Skeletal muscle cell (primary cell): Measurements from ENCODE around the gene FAM90A26.
"Not testable (repeated sequence)": the region's sequence is repeated elsewhere in the genome, so short reads cannot be mapped to it uniquely, and the experiment has no call there.

Experiments
- DNase-seq: peaks from one replicate; pipeline ENCODE4 v3.0.0-alpha.2; 2010; ENCODE audit warnings: low read depth
- H3K4me3 ChIP-seq: 2 replicates; pipeline ENCODE4 v1.5.1; 2011; ENCODE audit warnings: low read depth, mild to moderate bottlenecking, control low read depth, low read length, moderate library complexity

FAM90A26 gene, protein sequence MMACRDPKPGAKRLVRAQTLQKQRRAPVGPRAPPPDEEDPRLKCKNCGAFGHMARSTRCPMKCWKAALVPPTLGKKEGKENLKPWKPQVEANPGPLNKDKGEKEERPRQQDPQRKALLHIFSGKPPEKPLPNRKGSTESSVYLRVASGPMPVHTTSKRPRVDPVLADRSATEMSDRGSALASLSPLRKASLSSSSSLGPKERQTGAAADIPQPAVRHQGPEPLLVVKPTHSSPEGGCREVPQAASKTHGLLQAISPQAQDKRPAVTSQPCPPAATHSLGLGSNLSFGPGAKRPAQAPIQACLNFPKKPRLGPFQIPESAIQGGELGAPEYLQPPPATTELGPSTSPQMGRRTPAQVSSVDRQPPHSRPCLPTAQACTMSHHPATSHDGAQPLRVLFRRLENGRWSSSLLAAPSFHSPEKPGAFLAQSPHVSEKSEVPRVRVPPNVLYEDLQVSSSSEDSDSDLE

DNA sequence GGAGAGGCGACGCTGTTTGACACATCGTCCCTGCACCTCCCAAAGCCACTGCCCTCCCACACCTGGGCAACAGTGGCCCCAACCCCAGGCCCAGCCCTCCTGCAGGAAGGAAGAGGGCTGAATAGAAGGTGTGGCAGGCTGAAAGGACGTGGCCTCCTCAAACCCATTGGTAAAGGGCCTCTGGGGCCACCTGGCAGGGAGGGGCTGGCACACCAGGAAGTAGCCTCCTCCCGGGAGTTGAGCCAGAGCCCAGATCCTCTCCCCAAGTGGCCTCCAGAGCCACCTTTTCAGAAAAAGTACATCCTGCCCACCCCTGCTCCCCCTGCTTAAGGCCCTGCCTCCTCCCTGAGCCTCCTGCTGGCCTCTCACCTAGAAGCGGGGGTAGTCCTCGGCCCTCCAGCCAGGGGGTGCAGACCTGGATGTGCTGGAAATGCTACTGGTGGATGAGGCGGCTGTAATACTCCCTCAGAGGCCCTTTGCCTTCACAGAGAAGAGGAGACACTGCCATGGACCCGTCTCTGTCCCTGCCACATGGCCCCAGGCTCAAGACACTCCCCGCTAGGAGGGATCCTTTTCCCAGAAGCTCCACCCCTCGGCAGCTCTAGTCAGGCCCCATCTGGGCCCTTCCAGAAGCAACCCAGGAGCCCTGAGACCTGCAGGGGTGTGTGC lies at the start of gene FAM90A26:
Gene FAM90A26 (plus strand): TSS at position 619 of the 669 bp plus-strand sequence. CDS start 2,764 bp downstream, outside the sequence.
- not testable (repeated sequence) for H3K4me3 ChIP-seq, DNase-seq

DNA sequence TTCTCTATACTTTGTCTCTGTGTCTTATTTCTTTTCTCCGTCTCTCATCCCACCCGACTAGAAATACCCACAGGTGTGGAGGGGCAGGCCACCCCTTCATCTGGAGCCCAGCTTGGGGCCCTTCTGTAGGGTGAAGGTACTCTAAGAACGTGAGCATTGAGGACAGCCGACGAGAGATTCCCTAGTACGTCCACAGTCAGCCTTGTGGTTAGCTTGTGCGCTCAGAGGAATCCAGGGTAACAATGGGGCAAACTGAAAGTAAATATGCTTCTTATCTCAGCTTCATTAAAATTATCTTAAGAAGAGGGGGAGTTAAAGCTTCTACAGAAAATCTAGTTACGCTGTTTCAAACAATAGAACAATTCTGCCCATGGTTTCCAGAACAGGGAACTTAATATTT lies 47.5 kb upstream of the FAM90A26 start:
- H3K4me3 ChIP-seq, DNase-seq: not testable (repeated sequence)

DNA sequence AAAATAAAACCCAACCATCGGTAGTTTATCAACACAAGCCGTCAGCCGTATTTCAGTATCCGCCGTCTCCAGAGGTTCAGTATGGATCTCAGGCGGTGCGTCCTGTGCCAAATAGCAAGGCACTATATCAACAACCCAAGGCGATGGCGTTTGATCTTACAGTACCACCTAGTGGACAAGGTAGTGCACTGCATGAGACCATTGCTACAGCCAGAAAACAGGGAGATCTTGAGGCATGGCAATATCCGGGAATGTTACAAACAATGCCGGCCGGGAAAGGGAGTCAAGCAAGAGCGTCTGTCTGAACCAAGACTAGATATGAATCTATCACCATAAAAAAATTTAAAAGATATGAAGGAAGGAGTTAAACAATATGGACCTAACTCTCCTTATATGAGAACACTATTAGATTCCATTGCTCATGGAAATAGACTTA lies 46.6 kb upstream of the FAM90A26 start:
- DNase-seq, result peak; percentile 7
- H3K4me3 ChIP-seq, result not testable (repeated sequence)

DNA sequence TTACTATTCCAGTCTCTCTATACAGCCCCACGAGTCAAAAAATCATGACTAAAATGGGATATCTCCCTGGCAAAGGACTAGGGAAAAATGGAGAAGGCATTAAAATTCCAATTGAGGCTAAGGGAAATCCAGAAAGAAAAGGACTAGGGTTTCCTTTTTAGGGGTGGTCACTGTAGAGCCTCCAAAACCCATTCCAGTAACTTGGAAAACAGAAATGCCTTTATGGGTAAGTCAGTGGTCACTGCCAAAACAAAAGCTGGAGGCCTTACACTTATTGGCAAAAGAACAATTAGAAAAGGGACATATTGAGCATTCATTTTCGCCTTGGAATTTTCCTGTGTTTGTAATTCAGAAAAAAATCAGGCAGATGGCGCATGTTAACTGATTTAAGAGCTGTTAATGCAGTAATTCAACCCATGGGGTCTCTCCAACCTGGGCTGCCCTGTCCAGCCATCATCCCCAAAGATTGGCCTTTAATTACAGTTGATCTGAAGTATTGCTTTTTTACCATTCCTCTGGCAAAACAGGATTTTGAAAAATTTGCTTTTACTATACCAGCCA lies 44.5 kb upstream of the FAM90A26 start:
- H3K4me3 ChIP-seq, DNase-seq: not testable (repeated sequence)

DNA sequence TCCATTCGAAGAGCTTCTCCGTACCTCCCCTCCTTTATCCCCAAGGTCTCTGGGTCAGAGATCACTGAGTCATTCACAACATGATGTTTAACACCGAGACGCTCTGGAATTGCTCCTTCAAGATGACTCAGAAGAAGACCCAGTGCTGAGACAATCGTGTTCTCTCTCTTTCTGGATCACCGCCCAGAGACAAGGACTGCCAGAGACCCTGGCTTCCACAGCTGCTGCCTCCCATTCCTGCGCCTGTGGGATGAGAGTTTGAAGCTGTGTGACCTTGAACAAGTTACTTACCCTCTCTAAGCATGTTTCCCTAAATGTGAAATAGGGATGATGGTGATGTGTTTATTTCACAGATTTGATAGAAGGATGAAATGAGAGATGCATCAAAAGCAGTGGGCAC lies 38.8 kb upstream of the FAM90A26 start:
- peak; percentile 74 for DNase-seq
- not testable (repeated sequence) for H3K4me3 ChIP-seq

DNA sequence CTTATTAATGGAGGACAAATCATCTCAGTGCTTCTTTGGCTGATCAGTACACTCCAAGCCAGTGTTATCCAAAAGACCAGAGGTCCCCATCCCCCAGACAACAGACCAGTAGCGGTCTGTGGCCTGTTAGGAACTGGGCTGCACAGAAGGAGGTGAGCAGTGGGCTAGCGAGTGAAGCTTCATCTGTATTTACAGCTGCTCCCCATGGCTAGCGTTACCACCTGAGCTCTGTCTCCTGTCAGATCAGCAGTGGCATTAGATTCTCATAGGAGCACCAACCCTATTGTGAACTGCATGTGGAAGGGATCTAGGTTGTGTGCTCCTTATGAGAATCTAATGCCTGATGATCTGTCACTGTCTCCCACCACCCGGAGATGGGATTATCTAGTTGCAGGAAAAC lies 37.4 kb upstream of the FAM90A26 start:
- not testable (repeated sequence) for H3K4me3 ChIP-seq, DNase-seq

DNA sequence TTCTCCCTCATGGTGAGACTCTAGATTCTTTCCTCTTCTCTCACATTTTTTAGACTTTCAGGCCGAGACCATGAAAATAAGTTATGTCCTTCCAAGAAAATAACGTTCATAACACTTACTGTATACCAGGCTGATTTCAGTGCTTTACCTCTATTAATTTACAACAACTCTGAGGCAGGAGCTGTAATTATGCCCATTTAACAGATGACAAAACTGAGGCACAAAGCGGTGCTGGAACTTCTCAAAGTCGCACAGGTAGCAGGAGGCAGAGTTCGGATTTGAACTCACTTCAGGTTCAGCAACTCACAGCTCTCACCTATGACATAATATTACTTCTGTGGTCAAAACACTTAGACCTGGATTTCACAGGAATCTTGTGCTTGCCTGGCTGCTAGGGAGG lies 36.2 kb upstream of the FAM90A26 start:
- not testable (repeated sequence) for DNase-seq, H3K4me3 ChIP-seq

DNA sequence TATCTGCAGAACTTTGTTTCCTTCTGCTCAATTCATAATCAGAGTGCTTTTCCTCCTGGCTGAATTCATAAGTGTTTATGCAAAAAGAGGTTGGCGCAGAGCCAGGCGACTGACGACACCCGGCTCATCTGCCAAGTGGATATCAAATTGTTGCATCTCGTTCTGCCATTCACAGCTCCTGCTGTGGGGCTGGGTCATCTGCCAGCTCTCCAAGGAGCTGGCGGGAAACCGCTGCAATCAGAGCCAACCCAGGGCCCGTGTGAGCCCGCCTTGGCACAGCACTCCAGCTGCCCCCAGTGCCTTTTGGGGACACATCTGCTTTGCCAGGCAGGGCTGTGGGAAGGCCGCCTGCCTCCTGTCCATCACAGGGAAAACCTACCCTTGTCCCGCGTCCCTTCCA lies 35.7 kb upstream of the FAM90A26 start:
- not testable (repeated sequence) for DNase-seq, H3K4me3 ChIP-seq

DNA sequence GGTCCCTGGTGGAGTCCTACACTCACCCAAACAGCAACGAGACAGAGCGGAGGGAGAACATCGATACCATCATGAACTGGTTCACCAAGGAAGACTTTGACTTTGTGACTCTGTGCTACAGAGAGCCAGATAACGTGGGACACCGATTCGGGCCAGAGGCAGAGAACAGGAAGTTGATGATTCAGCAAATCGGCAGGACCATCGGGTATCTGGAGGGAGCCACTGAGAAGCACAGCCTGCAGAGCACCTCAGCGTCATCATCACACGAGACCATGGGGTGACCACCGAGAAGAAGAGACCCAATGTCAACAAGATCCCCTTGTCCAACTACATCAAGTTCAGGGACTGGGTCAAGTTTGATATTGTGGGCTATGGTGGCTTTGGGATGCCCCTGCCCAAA lies 29.2 kb upstream of the FAM90A26 start:
- not testable (repeated sequence) for DNase-seq, H3K4me3 ChIP-seq

DNA sequence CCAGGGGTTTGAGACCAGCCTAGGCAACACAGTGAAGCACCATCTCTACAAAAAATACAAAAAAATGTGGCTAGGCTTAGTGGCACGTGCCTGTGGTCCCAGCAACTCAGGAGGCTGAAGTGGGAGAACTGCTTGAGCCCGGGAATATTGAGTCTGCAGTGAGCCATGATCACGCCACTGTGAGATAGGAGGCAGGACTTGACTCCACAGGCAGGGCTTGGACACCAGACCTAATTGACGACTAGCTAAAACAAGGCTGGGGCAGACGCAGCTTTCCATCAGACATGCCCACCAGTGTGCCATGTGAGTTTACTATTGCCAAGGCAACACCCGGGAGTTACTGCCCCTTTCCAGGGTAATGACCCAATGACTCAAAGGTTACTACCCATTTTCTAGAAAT lies 27.4 kb upstream of the FAM90A26 start:
- DNase-seq, H3K4me3 ChIP-seq: not testable (repeated sequence)

DNA sequence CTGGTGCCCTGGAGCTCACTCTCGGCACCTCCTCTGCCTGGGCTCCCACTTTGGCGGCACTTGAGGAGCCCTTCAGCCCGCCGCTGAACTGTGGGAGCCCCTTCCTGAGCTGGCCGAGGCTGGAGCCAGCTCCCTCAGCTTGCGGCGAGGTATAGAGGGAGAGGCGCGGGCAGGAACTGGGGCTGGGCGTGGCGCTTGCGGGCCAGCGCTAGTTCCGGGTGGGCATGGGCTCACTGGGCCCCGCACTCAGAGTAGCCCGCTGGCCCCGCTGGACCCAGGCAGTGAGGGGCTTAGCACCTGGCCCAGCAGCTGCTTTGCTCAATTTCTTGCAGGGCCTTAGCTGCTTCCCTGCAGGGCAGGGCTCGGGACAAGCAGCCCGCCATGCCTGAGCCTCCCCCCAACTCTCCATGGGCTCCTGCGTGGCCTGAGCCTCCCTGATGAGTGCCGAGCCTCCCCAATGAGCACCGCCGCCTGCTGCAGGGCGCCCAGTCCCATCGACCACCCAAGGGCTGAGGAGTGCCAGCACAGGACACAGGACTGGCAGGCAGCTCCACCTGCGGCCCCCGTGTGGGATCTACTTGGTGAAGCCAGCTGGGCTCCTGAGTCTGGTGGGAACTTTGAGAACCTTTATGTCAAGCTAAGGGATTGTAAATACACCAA lies 26.7 kb upstream of the FAM90A26 start:
- no peak overlapping the region for H3K4me3 ChIP-seq
- no peak for DNase-seq

DNA sequence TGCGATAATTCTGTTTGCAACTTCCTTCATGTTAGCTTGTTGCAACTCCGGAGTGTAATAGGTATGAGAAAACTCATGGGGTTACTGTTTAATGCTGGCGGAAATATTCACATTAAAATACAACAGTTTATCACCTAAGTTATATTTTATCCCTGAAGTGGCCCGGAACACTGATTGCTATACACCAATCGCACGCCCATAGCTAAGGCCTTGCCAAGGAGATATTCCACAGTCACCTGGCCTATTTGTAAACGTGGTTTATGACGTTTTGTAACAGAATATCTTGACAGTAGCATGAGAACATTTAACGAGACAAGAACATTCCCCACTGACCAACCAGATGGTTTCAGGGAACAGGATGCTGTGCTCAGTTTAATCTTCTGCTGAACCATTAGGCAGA lies 23.2 kb upstream of the FAM90A26 start:
- no peak overlapping the region for H3K4me3 ChIP-seq
- DNase-seq, result no peak

DNA sequence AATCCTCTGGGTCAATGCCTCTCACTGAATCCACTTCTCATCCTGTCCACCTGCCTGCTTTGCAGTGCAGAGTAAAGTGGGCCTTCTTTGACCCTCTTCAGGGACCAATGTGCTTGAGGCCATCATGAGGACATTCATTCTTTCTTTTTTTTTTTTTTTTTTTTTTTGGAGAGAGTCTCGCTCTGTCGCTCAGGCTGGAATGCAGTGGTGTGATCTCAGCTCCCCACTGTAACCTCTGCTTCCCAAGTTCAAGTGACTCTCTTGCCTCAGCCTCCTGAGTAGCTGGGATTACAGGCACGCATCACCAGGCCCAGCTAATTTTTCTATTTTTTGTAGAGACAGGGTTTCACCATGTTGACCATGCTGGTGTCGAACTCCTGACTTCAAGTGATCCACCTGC lies 22.8 kb upstream of the FAM90A26 start:
- not testable (repeated sequence) for DNase-seq, H3K4me3 ChIP-seq

DNA sequence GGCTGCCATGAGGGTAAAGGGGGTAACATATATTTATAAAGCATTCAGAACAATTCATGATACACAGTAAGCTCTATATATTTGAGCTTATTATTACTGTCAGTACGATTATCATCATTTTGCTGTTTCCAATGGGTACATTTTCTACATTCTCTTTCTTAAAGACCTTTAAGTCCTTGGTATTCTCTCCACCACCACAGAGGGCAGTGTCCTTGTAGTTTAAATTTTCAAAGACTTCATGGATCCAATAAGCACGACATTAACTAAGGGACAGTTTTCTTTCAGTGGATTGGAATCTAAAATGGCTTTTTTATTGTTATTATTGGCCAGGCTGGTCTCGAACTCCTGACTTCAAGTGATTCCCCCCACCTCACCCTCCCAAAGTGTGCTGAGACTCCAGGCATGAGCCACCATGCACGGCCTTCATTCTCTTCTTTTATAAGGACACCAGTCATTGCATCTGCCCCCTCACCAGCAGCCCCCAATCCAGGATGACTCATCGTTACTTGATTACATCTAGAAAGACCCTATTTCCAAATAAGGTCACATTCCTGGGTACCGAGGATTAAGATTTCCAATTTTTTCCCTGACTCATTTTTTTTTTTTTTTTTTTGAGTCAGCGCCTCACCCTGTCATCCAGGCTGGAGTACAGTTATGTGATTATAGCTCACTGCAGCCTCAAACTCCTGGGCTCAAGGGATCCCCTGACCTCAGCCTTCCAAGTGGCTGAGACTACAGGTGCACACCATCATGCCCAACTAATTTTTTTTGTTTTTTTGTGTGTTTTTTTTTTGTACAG lies 21.4 kb upstream of the FAM90A26 start:
- not testable (repeated sequence) for H3K4me3 ChIP-seq, DNase-seq

DNA sequence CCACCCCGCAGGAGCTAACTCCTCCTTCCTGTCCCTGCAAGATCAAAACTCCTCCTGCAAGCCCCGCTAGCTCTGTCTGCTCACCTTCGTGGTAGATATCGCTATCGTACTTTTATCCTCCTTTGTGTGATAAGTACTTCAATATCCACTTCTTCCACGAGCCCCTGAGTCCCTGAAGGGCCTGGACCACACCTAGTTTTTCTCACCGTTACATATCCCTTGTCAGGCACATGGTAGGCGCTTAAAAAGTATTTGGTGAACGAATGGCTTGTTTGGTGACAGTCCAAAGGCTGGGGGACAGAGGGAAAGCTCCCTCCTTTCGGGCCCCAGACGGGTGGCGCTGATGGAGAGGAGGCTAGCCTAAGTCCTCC lies 18.4 kb upstream of the FAM90A26 start:
- peak overlapping the region; percentile 60 for H3K4me3 ChIP-seq
- not testable (repeated sequence) for DNase-seq

DNA sequence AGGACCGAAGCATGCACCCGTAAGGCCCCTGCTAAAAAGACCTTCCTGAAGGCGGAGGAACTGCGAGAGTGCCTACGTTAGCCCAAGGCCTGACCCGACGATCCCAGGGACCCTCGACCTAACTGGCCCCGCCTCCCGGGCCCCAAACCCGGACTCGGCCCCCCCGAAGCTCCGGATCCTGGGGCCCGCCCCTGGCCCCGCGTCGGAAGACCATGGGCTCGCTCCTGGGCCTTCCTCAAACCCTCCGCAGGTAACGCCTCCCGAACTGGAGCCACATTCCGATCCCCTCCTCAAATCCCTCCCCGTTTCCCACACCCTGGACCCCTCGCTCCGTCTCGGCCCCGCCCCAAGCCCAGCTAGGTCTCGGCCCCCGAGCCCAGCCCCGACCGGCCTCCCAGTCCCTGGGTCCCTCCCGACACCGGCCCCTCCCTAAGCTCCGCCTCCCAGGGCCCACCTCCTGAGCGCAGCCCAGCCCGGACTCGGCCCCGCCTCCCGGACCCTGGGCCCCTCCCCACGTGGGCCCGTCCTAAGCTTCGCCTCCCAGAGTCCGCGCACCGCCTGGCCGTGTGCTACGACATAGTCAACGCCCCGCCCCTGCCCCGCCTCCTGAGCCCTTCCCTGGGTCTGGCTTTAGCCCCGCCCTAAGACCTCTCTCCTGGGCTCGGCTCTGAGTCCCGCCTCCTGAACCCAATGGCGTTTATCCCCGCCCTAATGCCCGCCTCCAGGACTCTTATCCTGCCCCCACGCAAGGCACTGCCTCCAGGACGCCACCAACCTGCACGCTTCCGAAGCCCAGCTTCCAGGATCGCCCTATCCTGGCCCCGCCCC lies 17.8 kb upstream of the FAM90A26 start:
- peak overlapping the region; percentile 60 for H3K4me3 ChIP-seq
- peak; percentile 86 for DNase-seq

DNA sequence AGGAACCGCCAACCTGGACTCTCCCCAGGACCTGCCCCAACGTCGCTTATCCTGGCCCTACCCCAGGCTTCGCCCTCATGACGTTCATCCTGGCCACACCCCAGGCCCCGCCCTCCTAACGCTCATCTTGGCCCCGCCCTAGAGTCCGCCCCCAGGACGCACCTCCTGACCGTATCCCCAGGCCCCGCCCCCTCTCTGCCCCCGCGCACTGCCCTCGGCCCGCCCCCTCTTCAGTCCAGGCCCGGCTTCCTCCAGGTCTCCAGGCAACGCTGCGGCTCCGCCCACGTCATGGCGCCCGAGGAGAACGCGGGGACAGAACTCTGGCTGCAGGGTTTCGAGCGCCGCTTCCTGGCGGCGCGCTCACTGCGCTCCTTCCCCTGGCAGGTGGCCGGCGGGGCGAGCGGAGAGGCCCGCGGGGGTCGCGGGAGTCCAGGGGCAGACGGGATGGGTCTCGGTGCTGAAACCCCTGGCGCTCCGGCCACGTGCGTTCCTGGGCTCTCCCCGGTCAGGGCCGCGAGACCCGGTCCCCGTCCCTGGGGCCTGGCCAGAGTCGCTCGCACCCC lies 17.1 kb upstream of the FAM90A26 start:
- H3K4me3 ChIP-seq, result peak overlapping the region; percentile 62
- peak; percentile 97 for DNase-seq

DNA sequence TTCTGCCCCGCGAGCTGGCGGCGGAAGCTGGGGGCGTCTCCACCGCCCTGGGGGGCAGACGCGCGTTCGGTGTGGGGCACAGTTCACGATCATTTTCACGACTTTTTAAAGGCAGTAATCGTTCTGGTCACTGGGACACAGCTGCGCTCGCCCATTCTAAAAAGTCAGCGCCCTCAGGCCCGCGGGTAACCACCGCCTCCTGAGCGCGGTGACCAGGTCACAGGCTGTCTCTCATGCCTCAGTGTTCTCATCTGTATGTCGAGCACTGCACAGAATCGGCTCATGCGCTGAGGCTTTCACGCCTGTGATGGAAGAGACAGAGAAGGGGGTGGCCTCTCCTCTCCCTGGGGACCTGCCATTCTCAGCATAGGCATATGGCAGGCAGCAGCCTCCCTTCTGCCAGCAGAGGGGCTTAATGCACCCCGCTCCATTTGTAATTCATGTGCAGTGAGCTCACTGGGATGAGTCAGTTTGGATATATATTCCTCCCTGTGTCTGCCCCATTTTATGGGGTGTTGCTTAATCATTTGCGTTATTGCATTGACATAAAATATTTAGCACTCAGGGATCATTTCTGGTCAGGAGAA lies 16.5 kb upstream of the FAM90A26 start:
- peak overlapping the region; percentile 62 for H3K4me3 ChIP-seq
- DNase-seq, result peak; percentile 71
